GM12892 (cell line): ENCODE measurements around the gene MRGPRX4.

Experiments
- POLR2A ChIP-seq: IDR thresholded peaks from 2 replicates; pipeline ENCODE4 v1.6.1; 2011; ENCODE audit warnings: low read depth, low read length, control low read depth
- POLR2AphosphoS5 ChIP-seq: IDR thresholded peaks from 2 replicates; pipeline ENCODE4 v1.6.1; 2011; ENCODE audit warnings: low read depth, low read length, control low read depth

GRCh38 chr11:18132341-18132740 is 40.3 kb upstream of the MRGPRX4 start, which contains the start of gene MRGPRX3:
- TF ChIP-seq POLR2AphosphoS5, result no peak
- no peak for TF ChIP-seq POLR2A
